Thyroid gland (tissue), 4 donors: ENCODE results near the gene ZBED1.

Source experiments
- CTCF ChIP-seq, 6 experiments: fragments of 200-600 bp in 3 of 6; fragments of 450-650 bp in 3 of 6; sonication (generic) in 3 of 6; IDR thresholded peaks; one replicate each; pipeline ENCODE4 v1.5.1; 2016 to 2019; ENCODE audit warnings: antibody characterized with exemption in 6 of 6, mild to moderate bottlenecking in 2 of 6, inconsistent platforms in 1 of 6, moderate library complexity in 1 of 6
- POLR2A ChIP-seq, 2 donors: fragments of 450-650 bp; IDR thresholded peaks; one replicate each; pipeline ENCODE4 v1.6.1; 2017; ENCODE audit warnings: antibody characterized with exemption in 2 of 2, mild to moderate bottlenecking in 2 of 2, moderate library complexity in 1 of 2

GRCh38 chrX:2516623-2517022 is 15.8 kb upstream of the ZBED1 start:
- no peak for TF ChIP-seq CTCF (IDR thresholded peaks at IDR 0.05)
- no peak for TF ChIP-seq POLR2A (IDR thresholded peaks at IDR 0.05)
